Astrocyte (in vitro differentiated cells and primary cell): ENCODE data around the gene KCNH3. TPM values are rescaled to one million over a fixed set of nuclear protein-coding genes. Genes with fewer than 3 reads are reported as not detected.

Experiments used
- DNase-seq: peaks from one replicate; pipeline ENCODE4 v3.0.0-alpha.2; 2010; ENCODE audit warnings: low read depth
- FAIRE-seq: peaks from 2 replicates; lab custom pipeline; 2011; peaks lifted over from hg19 to GRCh38; lab: Jason Lieb, UNC
- H2AFZ ChIP-seq: 2 replicates; pipeline ENCODE4 v1.6.0; 2012; ENCODE audit warnings: low read depth, low read length, inconsistent platforms
- H3K27ac ChIP-seq: 2 replicates; pipeline ENCODE4 v1.5.1; 2011; ENCODE audit warnings: low read depth, low read length, inconsistent platforms
- H3K27me3 ChIP-seq: 2 replicates; pipeline ENCODE4 v1.6.0; 2011; ENCODE audit warnings: low read length, inconsistent platforms; ENCODE audit not compliant: insufficient read depth
- H3K36me3 ChIP-seq: 2 replicates; pipeline ENCODE4 v1.5.1; 2011; ENCODE audit warnings: low read length, inconsistent platforms; ENCODE audit not compliant: insufficient read depth
- H3K4me1 ChIP-seq: 2 replicates; pipeline ENCODE4 v1.5.1; 2011; ENCODE audit warnings: low read length, inconsistent platforms; ENCODE audit not compliant: insufficient read depth
- H3K4me2 ChIP-seq: 2 replicates; pipeline ENCODE4 v1.6.0; 2012; ENCODE audit warnings: low read length, inconsistent platforms
- H3K4me3 ChIP-seq: 2 replicates; pipeline ENCODE4 v1.5.1; 2011; ENCODE audit warnings: low read depth, mild to moderate bottlenecking, low read length, inconsistent platforms; ENCODE audit not compliant: insufficient read depth
- H3K79me2 ChIP-seq: 2 replicates; pipeline ENCODE4 v1.6.0; 2012; ENCODE audit warnings: mild to moderate bottlenecking, low read length, inconsistent platforms; ENCODE audit not compliant: insufficient read depth
- H3K9ac ChIP-seq: 2 replicates; pipeline ENCODE4 v1.6.0; 2012; ENCODE audit warnings: mild to moderate bottlenecking, low read length, inconsistent platforms
- H3K9me3 ChIP-seq: 2 replicates; pipeline ENCODE4 v1.5.1; 2012; ENCODE audit warnings: low read depth, mild to moderate bottlenecking, low read length, inconsistent platforms; ENCODE audit not compliant: insufficient read depth
- H4K20me1 ChIP-seq: 2 replicates; pipeline ENCODE4 v1.6.0; 2012; ENCODE audit warnings: low read length, inconsistent platforms; ENCODE audit not compliant: insufficient read depth
- H3K27ac Mint-ChIP-seq: one replicate; pipeline ENCODE4 v1.8.0; 2021; ENCODE audit warnings: mild to moderate bottlenecking, mixed read lengths; ENCODE audit not compliant: unreplicated experiment
- H3K27me3 Mint-ChIP-seq: one replicate; pipeline ENCODE4 v1.8.0; 2021; ENCODE audit warnings: low read depth, mixed read lengths; ENCODE audit not compliant: unreplicated experiment
- H3K36me3 Mint-ChIP-seq: one replicate; pipeline ENCODE4 v1.8.0; 2021; ENCODE audit warnings: low read depth, mixed read lengths; ENCODE audit not compliant: unreplicated experiment
- H3K4me1 Mint-ChIP-seq: one replicate; pipeline ENCODE4 v1.8.0; 2021; ENCODE audit warnings: low read depth, mixed read lengths; ENCODE audit not compliant: unreplicated experiment
- H3K4me3 Mint-ChIP-seq: one replicate; pipeline ENCODE4 v1.8.0; 2021; ENCODE audit warnings: mild to moderate bottlenecking, moderate library complexity, mixed read lengths; ENCODE audit not compliant: unreplicated experiment
- H3K9me3 Mint-ChIP-seq: one replicate; pipeline ENCODE4 v1.8.0; 2021; ENCODE audit warnings: mild to moderate bottlenecking, mixed read lengths; ENCODE audit not compliant: unreplicated experiment
- CTCF ChIP-seq: IDR thresholded peaks from 2 replicates; pipeline ENCODE4 v1.5.1; 2011; ENCODE audit warnings: low read depth, mild to moderate bottlenecking, inconsistent platforms, low read length, moderate library complexity; ENCODE audit not compliant: insufficient read depth
- EZH2 ChIP-seq: IDR thresholded peaks from 2 replicates; pipeline ENCODE4 v1.6.1; 2012; ENCODE audit warnings: mild to moderate bottlenecking, low read length, inconsistent platforms; ENCODE audit not compliant: insufficient read depth
- total RNA-seq: library from RNA; stranded (reverse); gene quantifications from 2 replicates; pipeline ENCODE4 v1.2.1, GENCODE V29; 2021

KCNH3 gene
- total RNA-seq, 1 donor from 2014 or later = not detected

GRCh38 chr12:49558526-49558925 is 19.7 kb downstream of the KCNH3 start:
- FAIRE-seq (no peak), DNase-seq (no peak)
- H3K9me3 Mint-ChIP-seq = no peaks in the 10 kb centered on the region
- TF ChIP-seq CTCF (no peak), EZH2 (no peak)
- no peaks in the 10 kb centered on the region for H3K4me1 Mint-ChIP-seq
- Histone ChIP-seq H3K79me2 (no peaks in the 10 kb centered on the region), H3K36me3 (peaks cover 23% of the 10 kb centered on the region), H3K4me3 (no peak overlapping the region), H3K9ac (no peak overlapping the region), H3K27ac (no peak overlapping the region), H3K27me3 (no peaks in the 10 kb centered on the region), H2AFZ (no peak overlapping the region), H3K4me2 (no peak overlapping the region), H3K9me3 (no peaks in the 10 kb centered on the region), H3K4me1 (no peaks in the 10 kb centered on the region), H4K20me1 (no peaks in the 10 kb centered on the region)
- peaks cover 8% of the 10 kb centered on the region for H3K36me3 Mint-ChIP-seq
- no peaks in the 10 kb centered on the region for H3K27me3 Mint-ChIP-seq
- no peak overlapping the region for H3K4me3 Mint-ChIP-seq
- H3K27ac Mint-ChIP-seq = no peak overlapping the region

GRCh38 chr12:49559011-49559675 is 20.3 kb downstream of the KCNH3 start:
- DNase-seq (no peak), FAIRE-seq (no peak)
- no peak for TF ChIP-seq EZH2
- no peak for TF ChIP-seq CTCF
- Histone ChIP-seq H3K9me3 (no peaks in the 10 kb centered on the region), H3K27ac (no peak overlapping the region), H4K20me1 (no peaks in the 10 kb centered on the region), H3K4me1 (no peaks in the 10 kb centered on the region), H3K4me3 (no peak overlapping the region), H3K79me2 (no peaks in the 10 kb centered on the region), H3K9ac (no peak overlapping the region), H3K27me3 (no peaks in the 10 kb centered on the region), H3K4me2 (no peak overlapping the region), H3K36me3 (peaks cover 23% of the 10 kb centered on the region), H2AFZ (no peak overlapping the region)
- Mint-ChIP-seq H3K9me3 (no peaks in the 10 kb centered on the region), H3K27me3 (no peaks in the 10 kb centered on the region), H3K4me3 (no peak overlapping the region), H3K36me3 (peaks cover 14% of the 10 kb centered on the region), H3K4me1 (no peaks in the 10 kb centered on the region), H3K27ac (no peak overlapping the region)

GRCh38 chr12:49560695-49561094 is 21.9 kb downstream of the KCNH3 start:
- Histone ChIP-seq H3K79me2 (peaks cover 7% of the 10 kb centered on the region), H4K20me1 (peaks cover 3% of the 10 kb centered on the region), H3K4me2 (no peak overlapping the region), H3K4me3 (no peak overlapping the region), H3K36me3 (peaks cover 23% of the 10 kb centered on the region), H3K9me3 (no peaks in the 10 kb centered on the region), H2AFZ (no peak overlapping the region), H3K27ac (no peak overlapping the region), H3K4me1 (no peaks in the 10 kb centered on the region), H3K9ac (no peak overlapping the region), H3K27me3 (no peaks in the 10 kb centered on the region)
- Mint-ChIP-seq H3K27me3 (no peaks in the 10 kb centered on the region), H3K4me1 (peaks cover 7% of the 10 kb centered on the region), H3K36me3 (peaks cover 16% of the 10 kb centered on the region), H3K27ac (no peak overlapping the region), H3K9me3 (no peaks in the 10 kb centered on the region), H3K4me3 (no peak overlapping the region)
- DNase-seq = no peak
- TF ChIP-seq CTCF = no peak
- TF ChIP-seq EZH2 = no peak
- no peak for FAIRE-seq
